ENCODE results near the gene ADGRF3. TPM values are rescaled to one million over a fixed set of nuclear protein-coding genes. Genes with fewer than 3 reads are reported as not detected.
A peak's percentile ranks its signal among the peaks of the same experiment; 100 is the strongest.

ADGRF3 gene
- total and polyA plus RNA-seq, 2 experiments from 2014 or later, result 0.24 TPM; not detected in 1

GRCh38 chr2:26290001-26290400 lies 56.6 kb downstream of the ADGRF3 start:
- H3K4me2 ChIP-seq (ENCODE audit: unreplicated experiment), result no peak overlapping the region
- no peak overlapping the region for H2AFZ ChIP-seq
- DNase-seq, result no peak
- H3K9me2 ChIP-seq (ENCODE audit: insufficient read depth), result no peaks in the 10 kb centered on the region
- in situ Hi-C loops (cut with MboI), result no loop called here
- 50 to 56% methylated on average over 1 of the region's 1 CpG for WGBS, 2 experiments (ENCODE audit: low coverage in 1 of 2, low lambda C conversion rate in 2 of 2, missing lambda C conversion rate in 2 of 2)
- TF ChIP-seq EZH2 (IDR thresholded peaks at IDR 0.05; ENCODE audit: insufficient read depth, poor library complexity, severe bottlenecking) (no peak), EZH2phosphoT487 (IDR thresholded peaks at IDR 0.05; ENCODE audit: insufficient read depth, low read depth) (no peak)
- no peak overlapping the region for H3K27ac ChIP-seq
- no peak overlapping the region for H3K4me3 ChIP-seq
- H4K20me1 ChIP-seq (ENCODE audit: insufficient read depth), result no peaks in the 10 kb centered on the region
- H3K27me3 ChIP-seq (replicated peaks; ENCODE audit: insufficient read depth), result no peaks in the 10 kb centered on the region
- peaks cover 10% of the 10 kb centered on the region; the same call in 1 of the 2 replicates for H3K36me3 ChIP-seq (ENCODE audit: low read depth)
- H3K4me1 ChIP-seq (ENCODE audit: insufficient read depth), result peaks cover 7% of the 10 kb centered on the region
- H3K9ac ChIP-seq, result no peak overlapping the region
- H3F3A ChIP-seq (ENCODE audit: insufficient read depth), result peaks cover 8% of the 10 kb centered on the region; the same call in 1 of the 2 replicates
- no peaks in the 10 kb centered on the region for H3K9me3 ChIP-seq (ENCODE audit: low read depth)
- no peaks in the 10 kb centered on the region for H3K79me2 ChIP-seq (ENCODE audit: insufficient read depth)

GRCh38 chr2:26285931-26286330 lies 60.7 kb downstream of the ADGRF3 start:
- Histone ChIP-seq H3K79me2 (ENCODE audit: insufficient read depth) (no peaks in the 10 kb centered on the region; the same call in 1 of the 2 replicates), H3K36me3 (ENCODE audit: low read depth) (peaks cover 33% of the 10 kb centered on the region)
- WGBS, 2 experiments (ENCODE audit: low coverage in 1 of 2, low lambda C conversion rate in 2 of 2, missing lambda C conversion rate in 2 of 2), result 98 to 99% methylated on average over 3 of the region's 3 CpGs

GRCh38 chr2:26284132-26284531 lies 62.5 kb downstream of the ADGRF3 start:
- H3K9me2 ChIP-seq (ENCODE audit: insufficient read depth), result no peaks in the 10 kb centered on the region
- H3K27ac ChIP-seq, result 0 out of 2 replicates have a peak overlapping the region, but pooled peaks have one; percentile 5
- peaks cover 9% of the 10 kb centered on the region for H3K4me1 ChIP-seq (ENCODE audit: insufficient read depth)
- H3K4me3 ChIP-seq, result no peak overlapping the region
- H3K9me3 ChIP-seq (ENCODE audit: low read depth), result no peaks in the 10 kb centered on the region
- H3K4me2 ChIP-seq (ENCODE audit: unreplicated experiment), result peak overlapping the region; percentile 2
- peaks cover 48% of the 10 kb centered on the region for H3K36me3 ChIP-seq (ENCODE audit: low read depth)
- WGBS, 2 experiments (ENCODE audit: low coverage in 1 of 2, low lambda C conversion rate in 2 of 2, missing lambda C conversion rate in 2 of 2), result 89 to 96% methylated on average over 3 of the region's 3 CpGs
- H3F3A ChIP-seq (ENCODE audit: insufficient read depth), result 0 out of 2 replicates have a peak, but pooled peaks cover 4% of the 10 kb centered on the region
- no peaks in the 10 kb centered on the region for H4K20me1 ChIP-seq (ENCODE audit: insufficient read depth)
- no peak overlapping the region for H3K9ac ChIP-seq
- DNase-seq, result peak; percentile 57
- no peak for TF ChIP-seq EZH2phosphoT487 (IDR thresholded peaks at IDR 0.05; ENCODE audit: insufficient read depth, low read depth)
- no peak for TF ChIP-seq EZH2 (IDR thresholded peaks at IDR 0.05; ENCODE audit: insufficient read depth, poor library complexity, severe bottlenecking)
- H3K27me3 ChIP-seq (replicated peaks; ENCODE audit: insufficient read depth), result no peaks in the 10 kb centered on the region
- in situ Hi-C loops (cut with MboI), result no loop called here
- H3K79me2 ChIP-seq (ENCODE audit: insufficient read depth), result no peaks in the 10 kb centered on the region; the same call in 1 of the 2 replicates
- H2AFZ ChIP-seq, result no peak overlapping the region

More at GRCh38 chr2:26285931-26286330, 60.7 kb downstream of the ADGRF3 start:
- TF ChIP-seq EZH2 (IDR thresholded peaks at IDR 0.05; ENCODE audit: insufficient read depth, poor library complexity, severe bottlenecking) (no peak), EZH2phosphoT487 (IDR thresholded peaks at IDR 0.05; ENCODE audit: insufficient read depth, low read depth) (no peak)
- Histone ChIP-seq H3K4me3 (no peak overlapping the region), H4K20me1 (ENCODE audit: insufficient read depth) (no peaks in the 10 kb centered on the region), H2AFZ (no peak overlapping the region), H3K9me2 (ENCODE audit: insufficient read depth) (no peaks in the 10 kb centered on the region), H3K4me2 (ENCODE audit: unreplicated experiment) (no peak overlapping the region), H3K4me1 (ENCODE audit: insufficient read depth) (peaks cover 9% of the 10 kb centered on the region), H3K27me3 (replicated peaks; ENCODE audit: insufficient read depth) (no peaks in the 10 kb centered on the region), H3K9ac (no peak overlapping the region), H3K27ac (no peak overlapping the region), H3K9me3 (ENCODE audit: low read depth) (no peaks in the 10 kb centered on the region), H3F3A (ENCODE audit: insufficient read depth) (peaks cover 4% of the 10 kb centered on the region; the same call in 1 of the 2 replicates)
- DNase-seq, result no peak
- in situ Hi-C loops (cut with MboI), result no loop called here

- in situ Hi-C loops (cut with MboI), result no loop called here
- no peak for DNase-seq
- Histone ChIP-seq H3K36me3 (ENCODE audit: low read depth) (peaks cover 52% of the 10 kb centered on the region), H3F3A (ENCODE audit: insufficient read depth) (0 out of 2 replicates have a peak, but pooled peaks cover 4% of the 10 kb centered on the region), H4K20me1 (ENCODE audit: insufficient read depth) (no peaks in the 10 kb centered on the region), H3K4me2 (ENCODE audit: unreplicated experiment) (peak overlapping the region; percentile 2), H3K4me3 (no peak overlapping the region), H3K9me3 (ENCODE audit: low read depth) (no peaks in the 10 kb centered on the region), H3K9me2 (ENCODE audit: insufficient read depth) (no peaks in the 10 kb centered on the region), H3K27me3 (replicated peaks; ENCODE audit: insufficient read depth) (no peaks in the 10 kb centered on the region), H3K4me1 (ENCODE audit: insufficient read depth) (peaks cover 9% of the 10 kb centered on the region), H3K79me2 (ENCODE audit: insufficient read depth) (no peaks in the 10 kb centered on the region; the same call in 1 of the 2 replicates), H2AFZ (no peak overlapping the region), H3K27ac (0 out of 2 replicates have a peak overlapping the region, but pooled peaks have one; percentile 5), H3K9ac (no peak overlapping the region)
- 74 to 88% methylated on average over 2 of the region's 2 CpGs for WGBS, 2 experiments (ENCODE audit: low coverage in 1 of 2, low lambda C conversion rate in 2 of 2, missing lambda C conversion rate in 2 of 2)
- TF ChIP-seq EZH2 (IDR thresholded peaks at IDR 0.05; ENCODE audit: insufficient read depth, poor library complexity, severe bottlenecking) (no peak), EZH2phosphoT487 (IDR thresholded peaks at IDR 0.05; ENCODE audit: insufficient read depth, low read depth) (no peak)
These were observed 63.0 kb downstream of the ADGRF3 start for GRCh38 chr2:26283606-26284005.

Measured in GM23248 (cell line).